ENCODE data around the gene TMEM179. TPM values are rescaled to one million over a fixed set of nuclear protein-coding genes. Genes with fewer than 3 reads are reported as not detected.

TMEM179 gene
- total RNA-seq, 4 donors from 2014 or later = 3.1 TPM; not detected in 3

DNA sequence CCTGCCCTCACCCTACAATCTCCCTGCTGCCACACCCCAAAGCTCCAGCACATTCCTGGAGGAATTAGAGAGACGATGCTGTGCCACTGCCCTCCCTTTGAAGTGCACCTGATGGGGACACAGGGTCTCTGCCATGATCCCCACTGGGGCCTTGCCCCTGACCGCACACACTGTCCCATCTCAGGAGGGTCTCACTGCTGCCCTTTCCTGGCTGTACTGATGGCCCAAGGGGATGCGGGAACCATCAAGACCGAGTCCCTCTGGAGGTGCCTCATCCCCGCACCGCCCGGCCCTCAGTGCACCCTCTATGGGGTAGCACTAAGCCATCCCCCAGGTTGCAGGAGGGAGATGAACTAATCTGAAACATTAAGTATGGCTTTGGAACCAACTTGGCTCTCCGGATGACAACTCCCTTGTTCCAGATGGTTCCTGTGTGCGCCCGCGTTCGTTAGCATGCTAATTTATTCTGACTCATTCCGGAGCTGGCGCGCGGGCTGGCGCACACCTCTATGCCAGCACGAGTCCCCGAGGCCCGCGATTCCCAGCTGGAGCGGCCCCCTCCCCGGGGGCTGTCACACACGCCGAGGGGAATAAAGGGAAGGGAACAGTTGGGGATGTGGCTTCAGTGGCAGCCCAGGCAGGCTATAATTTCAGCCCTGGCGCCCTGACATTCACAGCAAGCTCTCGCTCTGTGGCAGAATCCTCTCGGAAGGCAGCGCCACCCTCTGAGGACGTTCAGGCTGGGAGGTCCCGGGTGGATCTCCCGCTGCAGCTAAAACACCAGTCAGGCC lies 59.2 kb downstream of the TMEM179 start:
- H3K4me3 ChIP-seq (replicated peaks in 1 of 3) = no peak overlapping the region
- no peaks in the 10 kb centered on the region for H3K36me3 ChIP-seq
- 56 to 76% methylated on average over 25 to 26 of the region's 32 CpGs for WGBS, 2 donors
- DNase-seq = no peak
- H3K4me1 ChIP-seq = no peaks in the 10 kb centered on the region
- H3K9me3 ChIP-seq = no peaks in the 10 kb centered on the region
- no peak overlapping the region for H3K27ac ChIP-seq
- TF ChIP-seq, protein P1, sequence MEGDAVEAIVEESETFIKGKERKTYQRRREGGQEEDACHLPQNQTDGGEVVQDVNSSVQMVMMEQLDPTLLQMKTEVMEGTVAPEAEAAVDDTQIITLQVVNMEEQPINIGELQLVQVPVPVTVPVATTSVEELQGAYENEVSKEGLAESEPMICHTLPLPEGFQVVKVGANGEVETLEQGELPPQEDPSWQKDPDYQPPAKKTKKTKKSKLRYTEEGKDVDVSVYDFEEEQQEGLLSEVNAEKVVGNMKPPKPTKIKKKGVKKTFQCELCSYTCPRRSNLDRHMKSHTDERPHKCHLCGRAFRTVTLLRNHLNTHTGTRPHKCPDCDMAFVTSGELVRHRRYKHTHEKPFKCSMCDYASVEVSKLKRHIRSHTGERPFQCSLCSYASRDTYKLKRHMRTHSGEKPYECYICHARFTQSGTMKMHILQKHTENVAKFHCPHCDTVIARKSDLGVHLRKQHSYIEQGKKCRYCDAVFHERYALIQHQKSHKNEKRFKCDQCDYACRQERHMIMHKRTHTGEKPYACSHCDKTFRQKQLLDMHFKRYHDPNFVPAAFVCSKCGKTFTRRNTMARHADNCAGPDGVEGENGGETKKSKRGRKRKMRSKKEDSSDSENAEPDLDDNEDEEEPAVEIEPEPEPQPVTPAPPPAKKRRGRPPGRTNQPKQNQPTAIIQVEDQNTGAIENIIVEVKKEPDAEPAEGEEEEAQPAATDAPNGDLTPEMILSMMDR (IDR thresholded peaks at IDR 0.05) = no peak
- no peak for TF ChIP-seq POLR2A (IDR thresholded peaks at IDR 0.05)
- intact Hi-C loops (cut with DNase I) = no loop called here
- H3K27me3 ChIP-seq = no peaks in the 10 kb centered on the region

DNA sequence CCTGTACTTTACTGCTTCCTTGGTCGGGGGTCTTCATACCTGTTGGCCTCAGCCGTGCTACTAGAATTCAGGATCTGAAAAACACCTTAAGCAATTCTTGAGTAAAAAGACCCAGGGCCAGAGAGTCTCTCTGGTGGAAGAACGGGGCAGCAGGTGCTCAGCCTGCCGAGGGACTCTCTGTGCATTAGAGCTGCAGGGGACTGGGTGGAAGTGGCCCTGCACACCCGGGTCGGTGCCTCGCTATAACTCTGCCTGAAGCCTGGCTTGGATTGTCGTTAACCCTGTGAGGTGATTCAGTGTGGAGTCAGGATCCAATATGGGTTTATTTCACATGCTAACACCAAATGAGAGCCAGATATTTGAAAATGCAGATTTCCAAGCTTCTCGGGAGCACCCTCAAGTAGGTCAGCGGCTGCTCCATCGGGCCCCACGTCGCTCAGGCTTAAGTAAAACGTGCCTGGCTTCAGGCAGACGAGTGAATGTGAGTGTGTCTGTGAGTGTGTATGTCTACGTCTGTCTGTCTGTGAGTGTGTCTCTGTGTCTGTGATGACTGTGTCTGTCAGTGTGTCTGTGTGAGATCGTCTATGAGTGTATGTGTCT lies 60.1 kb downstream of the TMEM179 start:
- no peaks in the 10 kb centered on the region for H3K4me1 ChIP-seq
- WGBS, 2 donors = 58 to 60% methylated on average over 17 of the region's 17 CpGs
- no peaks in the 10 kb centered on the region for H3K27me3 ChIP-seq
- H3K4me3 ChIP-seq (replicated peaks in 1 of 3) = no peak overlapping the region
- no peak for DNase-seq
- intact Hi-C loops (cut with DNase I) = no loop called here
- H3K36me3 ChIP-seq = no peaks in the 10 kb centered on the region
- H3K9me3 ChIP-seq = no peaks in the 10 kb centered on the region
- TF ChIP-seq POLR2A (IDR thresholded peaks at IDR 0.05) = no peak
- TF ChIP-seq, protein P1 (IDR thresholded peaks at IDR 0.05) = no peak
- H3K27ac ChIP-seq = no peak overlapping the region

DNA sequence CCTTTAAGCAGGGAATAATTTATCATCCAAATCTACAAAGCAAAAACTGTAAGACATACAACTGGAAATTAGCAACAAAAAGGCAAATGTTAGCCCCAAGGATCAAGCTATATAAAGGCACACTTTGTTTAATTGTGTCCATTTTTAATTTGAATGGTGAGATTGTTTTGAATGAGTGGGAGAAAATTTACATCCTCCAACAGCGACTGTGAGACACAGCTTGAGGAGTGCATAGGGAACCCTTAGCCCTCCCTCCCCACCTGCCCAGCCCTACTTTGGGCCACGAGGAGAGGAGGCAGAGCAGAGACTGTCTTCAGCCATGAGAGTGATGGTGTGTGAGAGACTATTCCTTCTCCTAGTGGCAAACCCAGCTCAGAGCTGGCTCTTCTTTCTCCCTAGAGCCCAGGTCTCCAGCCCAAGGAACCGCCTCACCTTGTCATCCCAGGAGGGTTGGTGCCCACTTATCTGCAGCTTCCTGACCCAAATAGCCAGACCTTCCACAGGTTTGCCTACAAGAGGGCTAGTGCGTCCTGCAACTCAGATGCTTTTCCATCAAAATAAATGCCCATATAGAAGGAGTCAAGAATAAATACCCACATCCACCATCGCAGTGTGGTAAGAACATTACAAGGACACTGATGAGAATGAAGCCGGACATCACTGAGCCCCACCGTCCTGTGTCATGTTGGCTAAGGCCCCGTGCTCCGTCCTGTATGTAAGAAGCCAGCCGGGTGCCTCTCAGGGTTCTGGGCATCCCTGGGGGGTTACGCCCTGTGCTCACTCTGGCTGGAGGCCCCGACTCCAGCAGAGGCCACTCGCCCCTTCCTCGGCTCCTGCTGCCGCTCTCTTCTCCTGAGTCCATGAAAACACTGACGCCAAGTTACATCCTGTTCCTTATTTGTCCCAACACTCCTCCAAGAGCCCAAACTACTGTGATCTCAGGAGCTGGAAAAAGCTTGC lies 61.4 kb downstream of the TMEM179 start:
- H3K4me1 ChIP-seq = no peaks in the 10 kb centered on the region
- intact Hi-C loops (cut with DNase I) = no loop called here
- H3K36me3 ChIP-seq = no peaks in the 10 kb centered on the region
- no peak for DNase-seq
- no peak overlapping the region for H3K4me3 ChIP-seq (replicated peaks in 1 of 3)
- TF ChIP-seq, protein P1 (IDR thresholded peaks at IDR 0.05) = no peak
- TF ChIP-seq POLR2A (IDR thresholded peaks at IDR 0.05) = no peak
- no peaks in the 10 kb centered on the region for H3K9me3 ChIP-seq
- H3K27ac ChIP-seq = no peak overlapping the region
- no peaks in the 10 kb centered on the region for H3K27me3 ChIP-seq
- 80 to 81% methylated on average over 16 of the region's 16 CpGs for WGBS, 2 donors

DNA sequence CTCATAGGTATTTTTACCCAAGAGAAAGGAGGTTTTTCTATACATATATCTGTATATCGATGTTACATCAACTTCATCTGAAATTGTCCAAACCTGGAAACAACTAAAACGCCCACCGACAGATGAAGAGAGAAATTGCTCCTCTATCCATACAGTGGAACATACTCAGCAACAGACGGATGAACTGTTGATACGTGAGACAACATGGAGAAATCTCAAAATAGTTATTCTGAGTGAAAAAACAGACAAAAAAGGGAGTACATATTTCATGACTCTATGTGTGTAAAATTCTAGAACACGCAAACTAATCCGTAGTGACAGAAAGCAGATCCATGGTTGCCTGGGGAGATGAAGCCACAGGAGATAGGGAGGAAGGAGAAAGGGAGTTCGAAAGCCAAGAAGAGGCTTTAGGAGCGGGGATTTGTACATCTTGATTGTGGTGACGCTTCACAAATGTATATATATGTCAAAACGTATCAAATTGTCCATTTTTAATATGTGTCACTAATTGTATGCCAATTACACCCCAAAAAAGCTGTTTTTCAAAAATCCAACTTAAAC lies 62.6 kb downstream of the TMEM179 start:
- H3K27me3 ChIP-seq = no peaks in the 10 kb centered on the region
- DNase-seq = no peak
- 76 to 84% methylated on average over 11 of the region's 11 CpGs for WGBS, 2 donors
- H3K4me1 ChIP-seq = no peaks in the 10 kb centered on the region
- no peak overlapping the region for H3K27ac ChIP-seq
- no peaks in the 10 kb centered on the region for H3K9me3 ChIP-seq
- no peak for TF ChIP-seq POLR2A (IDR thresholded peaks at IDR 0.05)
- TF ChIP-seq, protein P1 (IDR thresholded peaks at IDR 0.05) = no peak
- intact Hi-C loops (cut with DNase I) = no loop called here
- no peaks in the 10 kb centered on the region for H3K36me3 ChIP-seq
- no peak overlapping the region for H3K4me3 ChIP-seq (replicated peaks in 1 of 3)

Other genes with a start within 250 kb of the TMEM179 start
- 1 to 10 TPM in 1 of 4 donors, under 1 TPM in 3; 0.13 to 1.5 (median 0.53) TPM for gene C14orf180, start 25.0 kb downstream of the TMEM179 start, total RNA-seq
- 10 to 100 TPM; 35.1 to 54.7 (median 42.5) TPM for gene INF2, start 84.8 kb upstream of the TMEM179 start, total RNA-seq
- gene ADSS1, start 119.5 kb upstream of the TMEM179 start, total RNA-seq = 10 to 100 TPM; 13.6 to 26.2 (median 18.9) TPM
- gene SIVA1, start 148.4 kb upstream of the TMEM179 start, total RNA-seq = 100 to 1,000 TPM; 137 to 388 (median 239) TPM
- 100 to 1,000 TPM in 3 of 4 donors, 10 to 100 TPM in 1; 99.8 to 179 (median 152) TPM for gene AKT1, start 191.0 kb upstream of the TMEM179 start, total RNA-seq
- gene ZBTB42, start 196.3 kb upstream of the TMEM179 start, total RNA-seq = 10 to 100 TPM; 12.9 to 29.4 (median 16.8) TPM